ENCODE measurements around the gene ADAM11. TPM values are rescaled to one million over a fixed set of nuclear protein-coding genes. Genes with fewer than 3 reads are reported as not detected.
"Not testable (repeated sequence)": the region's sequence is repeated elsewhere in the genome, so short reads cannot be mapped to it uniquely, and the experiment has no call there.

ADAM11 gene
- total and polyA plus RNA-seq, 2 of the 13 experiments (the other 11 are each of a cell fraction or from before 2014, with no cell fraction given) = 0.38 to 0.91 TPM

GRCh38 chr17:44722254-44722653, 36.5 kb upstream of the ADAM11 start:
- ATAC-seq (no peak), DNase-seq (ENCODE audit: low spot score) (no peak), FAIRE-seq (no peak)
- no peak overlapping the region for H2AFZ ChIP-seq (ENCODE audit: low read length)
- WGBS (ENCODE audit: low lambda C conversion rate) = 90% methylated on average over 5 of the region's 5 CpGs
- no TSS peak for BruUV-seq (replicated peaks)
- H3K4me1 ChIP-seq (ENCODE audit: insufficient read depth, low read length) = no peaks in the 10 kb centered on the region
- TF ChIP-seq ZNF790 (CRISPR knock-in tag; IDR thresholded peaks at IDR 0.05; ENCODE audit: borderline replicate concordance) = no peak
- no peak for TF ChIP-seq ZFP62 (CRISPR knock-in tag; IDR thresholded peaks at IDR 0.05)
- no peak for TF ChIP-seq TRAFD1 (CRISPR knock-in tag; IDR thresholded peaks at IDR 0.05; ENCODE audit: borderline replicate concordance)
- no peak for TF ChIP-seq MTERF4 (CRISPR knock-in tag; IDR thresholded peaks at IDR 0.05)
- no peak for TF ChIP-seq MXI1 (IDR thresholded peaks at IDR 0.05; ENCODE audit: borderline replicate concordance, low read depth, low read length)
- no peak for TF ChIP-seq U2AF2 (IDR thresholded peaks at IDR 0.05; ENCODE audit: low read depth, low read length)
- TF ChIP-seq HDAC6 (IDR thresholded peaks at IDR 0.05; ENCODE audit: low read depth, low read length) = no peak
- H3K9me3 ChIP-seq (ENCODE audit: low read length) = no peaks in the 10 kb centered on the region
- no peak overlapping the region for H3K9ac ChIP-seq (ENCODE audit: insufficient read depth, low read depth, low read length)
- POLR2A ChIA-PET = no interaction called here
- H3K27ac ChIP-seq (ENCODE audit: extremely low read length, insufficient read depth, low read length) = no peak overlapping the region
- no peaks in the 10 kb centered on the region for H3K79me2 ChIP-seq (ENCODE audit: insufficient read depth, low read length)
- intact Hi-C loops (cut with micrococcal nuclease; ENCODE audit: unreplicated experiment) = no loop called here
- in situ Hi-C loops (cut with HindIII; ENCODE audit: extremely low pct_ligation_motif_present, low pct_unique_long_range_greater_than_20kb) = no loop called here
- H3K27me3 ChIP-seq (ENCODE audit: control insufficient read depth in 1 of 2, insufficient read depth in 2 of 2, low read length in 2 of 2) = no peaks in the 10 kb centered on the region
- H4K20me1 ChIP-seq (ENCODE audit: insufficient read depth, low read length) = no peaks in the 10 kb centered on the region
- H3K36me3 ChIP-seq (replicated peaks in 1 of 2; ENCODE audit: control insufficient read depth in 1 of 2, insufficient read depth in 2 of 2, low read length in 2 of 2) = peaks cover 6 to 46% of the 10 kb centered on the region in 2 experiments; a peak in 4 of 5 replicates
- H3K4me2 ChIP-seq (ENCODE audit: low read depth, low read length) = no peak overlapping the region
- CTCF ChIA-PET (ENCODE audit: low intra/inter-chr PET ratio, low total read pairs) = no interaction called here
- no peak overlapping the region for H3K4me3 ChIP-seq (replicated peaks in 1 of 3; ENCODE audit: insufficient read depth in 1 of 3, low read depth in 2 of 3, low read length in 3 of 3)

GRCh38 chr17:44726121-44726520, 32.7 kb upstream of the ADAM11 start:
- H4K20me1 ChIP-seq (ENCODE audit: insufficient read depth, low read length); H3K27me3 ChIP-seq (ENCODE audit: control insufficient read depth in 1 of 2, insufficient read depth in 2 of 2, low read length in 2 of 2); H3K4me2 ChIP-seq (ENCODE audit: low read depth, low read length); H3K9ac ChIP-seq (ENCODE audit: insufficient read depth, low read depth, low read length); DNase-seq (ENCODE audit: low spot score); CTCF ChIA-PET (ENCODE audit: low intra/inter-chr PET ratio, low total read pairs); H3K79me2 ChIP-seq (ENCODE audit: insufficient read depth, low read length); POLR2A ChIA-PET; H2AFZ ChIP-seq (ENCODE audit: low read length); H3K4me3 ChIP-seq (replicated peaks in 1 of 3; ENCODE audit: insufficient read depth in 1 of 3, low read depth in 2 of 3, low read length in 3 of 3); in situ Hi-C loops (cut with HindIII; ENCODE audit: extremely low pct_ligation_motif_present, low pct_unique_long_range_greater_than_20kb); intact Hi-C loops (cut with micrococcal nuclease; ENCODE audit: unreplicated experiment); ATAC-seq; H3K4me1 ChIP-seq (ENCODE audit: insufficient read depth, low read length); BruUV-seq (replicated peaks); H3K27ac ChIP-seq (ENCODE audit: extremely low read length, insufficient read depth, low read length); FAIRE-seq; H3K9me3 ChIP-seq (ENCODE audit: low read length): not testable (repeated sequence)
- peaks cover 11 to 55% of the 10 kb centered on the region in 2 experiments; a peak in 4 of 5 replicates for H3K36me3 ChIP-seq (replicated peaks in 1 of 2; ENCODE audit: control insufficient read depth in 1 of 2, insufficient read depth in 2 of 2, low read length in 2 of 2)
- WGBS (ENCODE audit: low lambda C conversion rate) = 93% methylated on average over 6 of the region's 6 CpGs
